Prostate gland (tissue), 2 donors: ENCODE measurements around the gene ARFGEF3. TPM values are rescaled to one million over a fixed set of nuclear protein-coding genes. Genes with fewer than 3 reads are reported as not detected.

Experiments used
- DNase-seq: peaks from one replicate; pipeline ENCODE4 v3.0.0-alpha.2; 2019; ENCODE audit warnings: low spot score
- H3K27ac ChIP-seq, 2 donors: fragments of 200-600 bp; sonication (generic); 2 replicates each; pipeline ENCODE4 v1.5.1; 2017 to 2019
- H3K27me3 ChIP-seq: fragments of 200-600 bp; sonication (generic); replicated peaks from 2 replicates; pipeline ENCODE4 v1.5.1; 2019; ENCODE audit not compliant: insufficient read depth
- H3K36me3 ChIP-seq, 2 donors: fragments of 200-600 bp; sonication (generic); 1 replicate in 1 of 2; 2 replicates in 1 of 2; pipeline versions ENCODE4 v1.5.1 to v1.8.1; 2017 to 2019
- H3K4me1 ChIP-seq: fragments of 200-600 bp; sonication (generic); replicated peaks from 2 replicates; pipeline ENCODE4 v1.5.1; 2019
- H3K4me3 ChIP-seq, 2 donors: fragments of 200-600 bp; sonication (generic); 2 replicates each; pipeline ENCODE4 v1.5.1; 2017 to 2019
- H3K9me3 ChIP-seq: fragments of 200-600 bp; sonication (generic); 2 replicates; pipeline ENCODE4 v1.5.1; 2017
- POLR2A ChIP-seq: fragments of 450-650 bp; IDR thresholded peaks from one replicate; pipeline ENCODE4 v1.6.1; 2016; ENCODE audit warnings: antibody characterized with exemption, mild to moderate bottlenecking
- POLR2AphosphoS5 ChIP-seq: sonication (generic); formaldehyde crosslinking; IDR thresholded peaks from one replicate; pipeline ENCODE4 v1.6.1; 2017; ENCODE audit warnings: antibody characterized with exemption
- WGBS: methylation state at CpG from one replicate; pipeline ENCODE4 v1.1.5; 2018; 5-methylcytosine and 5-hydroxymethylcytosine counted together
- intact Hi-C: fragments of 100-400 bp; cut with DNase I; formaldehyde crosslinking; loops from one replicate; pipeline ENCODE4 v1.14.2; 2022
- total RNA-seq, 2 donors: library from RNA; depleted of rRNA; stranded (reverse); fragments of >200 nt; gene quantifications; one replicate each; pipeline ENCODE4 v1.1.0, GENCODE V29; 2016
- TF ChIP-seq, protein P1 (sequence below), 4 experiments: fragments of 200-600 bp in 2 of 4; fragments of 450-650 bp in 2 of 4; sonication (generic) in 2 of 4; IDR thresholded peaks; 1 replicate in 3 of 4; 2 replicates in 1 of 4; pipeline ENCODE4 v1.5.1; 2016 to 2019; ENCODE audit warnings: antibody characterized with exemption in 4 of 4, mild to moderate bottlenecking in 2 of 4, moderate library complexity in 2 of 4

ARFGEF3 gene
- total RNA-seq, 2 donors from 2014 or later = 41.0 to 80.1 TPM

DNA sequence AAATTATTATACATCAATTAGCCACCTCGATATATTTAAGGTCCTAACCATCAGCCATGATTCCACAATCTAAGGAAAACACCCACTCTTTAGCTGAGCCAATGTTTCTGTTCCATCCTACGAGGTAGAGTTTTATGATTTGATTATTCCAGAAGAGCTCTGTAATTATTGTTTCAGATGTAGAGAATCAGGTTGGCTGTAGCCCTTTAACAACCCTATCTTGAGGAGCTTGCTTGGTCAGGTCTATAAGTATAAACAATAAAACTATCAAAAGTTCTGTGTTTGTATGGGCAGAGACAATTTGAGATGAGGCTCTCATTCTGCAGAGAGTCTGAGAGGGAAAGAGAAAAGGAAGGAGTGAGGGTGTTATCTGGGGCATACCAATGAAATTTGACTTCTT is 56.7 kb downstream of the ARFGEF3 start, which contains the start of gene PBOV1:
Gene PBOV1 (minus strand): TSS at position 43 of the 400 bp plus-strand sequence. CDS start 96 bp downstream, outside the sequence.
- Histone ChIP-seq H3K9me3 (no peaks in the 10 kb centered on the region), H3K4me3 (no peak within 1 kb of the TSS), H3K4me1 (peaks cover 8% of the 10 kb centered on the region), H3K36me3 (no peaks in the 10 kb centered on the region), H3K27ac (peak within 1 kb of the TSS in 1 of 2 donors; percentile 54), H3K27me3 (no peaks in the 10 kb centered on the region)
- intact Hi-C loops = no loop called here
- WGBS = 61% methylated on average over 2 of the region's 2 CpGs
- DNase-seq = no peak
- peak; percentile 64 for TF ChIP-seq POLR2AphosphoS5
- TF ChIP-seq, protein P1, sequence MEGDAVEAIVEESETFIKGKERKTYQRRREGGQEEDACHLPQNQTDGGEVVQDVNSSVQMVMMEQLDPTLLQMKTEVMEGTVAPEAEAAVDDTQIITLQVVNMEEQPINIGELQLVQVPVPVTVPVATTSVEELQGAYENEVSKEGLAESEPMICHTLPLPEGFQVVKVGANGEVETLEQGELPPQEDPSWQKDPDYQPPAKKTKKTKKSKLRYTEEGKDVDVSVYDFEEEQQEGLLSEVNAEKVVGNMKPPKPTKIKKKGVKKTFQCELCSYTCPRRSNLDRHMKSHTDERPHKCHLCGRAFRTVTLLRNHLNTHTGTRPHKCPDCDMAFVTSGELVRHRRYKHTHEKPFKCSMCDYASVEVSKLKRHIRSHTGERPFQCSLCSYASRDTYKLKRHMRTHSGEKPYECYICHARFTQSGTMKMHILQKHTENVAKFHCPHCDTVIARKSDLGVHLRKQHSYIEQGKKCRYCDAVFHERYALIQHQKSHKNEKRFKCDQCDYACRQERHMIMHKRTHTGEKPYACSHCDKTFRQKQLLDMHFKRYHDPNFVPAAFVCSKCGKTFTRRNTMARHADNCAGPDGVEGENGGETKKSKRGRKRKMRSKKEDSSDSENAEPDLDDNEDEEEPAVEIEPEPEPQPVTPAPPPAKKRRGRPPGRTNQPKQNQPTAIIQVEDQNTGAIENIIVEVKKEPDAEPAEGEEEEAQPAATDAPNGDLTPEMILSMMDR (IDR thresholded peaks at IDR 0.05) = no peak

DNA sequence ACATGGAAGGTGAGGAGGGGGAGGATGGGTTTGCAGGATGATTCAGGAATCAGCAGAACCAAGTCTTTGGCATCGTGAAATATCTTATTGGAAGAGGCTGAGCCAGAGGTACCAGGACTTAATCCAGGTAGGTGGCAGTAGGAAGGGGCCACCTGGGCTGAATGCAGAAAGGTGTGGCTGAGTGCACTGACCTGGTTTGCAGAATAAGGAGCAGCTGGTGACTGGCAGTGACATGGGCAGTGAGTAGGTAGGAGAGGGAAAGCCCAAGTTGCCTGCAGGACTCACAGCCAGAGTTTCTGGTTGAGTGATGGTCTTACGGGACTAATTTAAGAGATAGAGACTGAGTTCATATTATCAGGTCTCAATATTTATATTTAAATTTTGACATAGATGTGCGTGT is 57.7 kb downstream of the ARFGEF3 start:
- Histone ChIP-seq H3K36me3 (no peaks in the 10 kb centered on the region), H3K27ac (peak overlapping the region in 1 of 2 donors; percentile 54), H3K4me3 (no peak overlapping the region), H3K27me3 (no peaks in the 10 kb centered on the region), H3K4me1 (peaks cover 8% of the 10 kb centered on the region), H3K9me3 (no peaks in the 10 kb centered on the region)
- WGBS = 93% methylated on average over 3 of the region's 3 CpGs
- intact Hi-C loops = no loop called here
- TF ChIP-seq POLR2AphosphoS5 = no peak
- DNase-seq = no peak

DNA sequence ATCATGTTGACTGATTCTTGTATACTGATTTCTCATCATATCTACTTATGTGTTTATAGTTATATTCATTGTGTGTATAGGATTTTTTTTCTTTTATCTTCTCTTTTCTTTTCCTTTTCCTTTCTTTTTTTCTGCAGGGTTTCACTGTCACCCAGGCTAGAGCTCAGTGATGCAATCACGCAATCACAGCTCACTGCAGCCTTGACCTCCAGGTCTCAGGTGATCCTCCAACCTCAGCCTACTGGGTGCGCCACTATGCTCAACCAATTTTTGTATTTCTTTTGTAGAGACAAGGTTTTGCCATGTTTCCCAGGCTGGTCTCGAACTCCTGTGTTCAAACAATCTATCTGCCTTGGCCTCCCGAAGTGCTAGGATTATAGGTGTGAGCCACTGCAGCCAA is 58.2 kb downstream of the ARFGEF3 start:
- Histone ChIP-seq H3K4me3 (no peak overlapping the region), H3K9me3 (no peaks in the 10 kb centered on the region), H3K36me3 (no peaks in the 10 kb centered on the region), H3K4me1 (peaks cover 8% of the 10 kb centered on the region), H3K27me3 (no peaks in the 10 kb centered on the region), H3K27ac (no peak overlapping the region)
- 97% methylated on average over 4 of the region's 4 CpGs for WGBS
- TF ChIP-seq POLR2AphosphoS5 = no peak
- TF ChIP-seq, protein P1 (IDR thresholded peaks at IDR 0.05) = no peak
- no peak for TF ChIP-seq POLR2A
- DNase-seq = no peak
- intact Hi-C loops = no loop called here

DNA sequence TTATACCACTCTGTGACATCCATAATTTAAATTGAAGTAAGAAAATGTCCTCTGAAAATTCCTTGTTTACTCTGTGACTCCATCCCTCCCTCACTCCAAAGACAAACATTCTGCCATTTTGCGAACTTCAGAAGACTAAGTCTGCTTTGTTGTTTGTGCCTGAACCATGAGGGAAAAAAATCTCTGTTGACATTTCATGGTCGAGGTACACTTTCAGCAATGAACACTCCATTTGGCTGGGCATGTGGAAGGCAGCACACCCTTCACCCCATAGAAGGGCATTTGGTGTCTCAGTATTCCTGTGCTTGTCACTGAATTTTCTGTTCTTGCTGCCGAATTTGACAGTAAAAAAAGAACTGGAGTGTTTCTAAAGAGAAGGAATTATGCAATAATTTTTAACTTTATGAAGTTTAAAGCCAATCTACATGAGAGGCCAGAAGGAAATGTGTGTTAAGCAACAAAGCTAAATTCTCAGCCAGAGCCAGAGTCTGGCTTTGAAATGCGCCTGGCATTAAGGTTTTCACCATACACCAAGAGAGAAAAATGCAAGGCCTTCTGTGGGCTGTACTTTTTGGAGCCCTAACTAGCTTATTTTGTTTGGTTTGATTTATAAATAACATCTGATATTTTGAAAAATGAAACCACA is 61.3 kb downstream of the ARFGEF3 start:
- Histone ChIP-seq H3K4me1 (peaks cover 3% of the 10 kb centered on the region), H3K27me3 (no peaks in the 10 kb centered on the region), H3K9me3 (no peaks in the 10 kb centered on the region), H3K36me3 (no peaks in the 10 kb centered on the region), H3K27ac (peak overlapping the region in 1 of 2 donors; percentile 18), H3K4me3 (no peak overlapping the region)
- 67% methylated on average over 4 of the region's 4 CpGs for WGBS
- DNase-seq = no peak
- intact Hi-C loops = no loop called here
- TF ChIP-seq POLR2A (no peak), POLR2AphosphoS5 (no peak)
- TF ChIP-seq, protein P1 (IDR thresholded peaks at IDR 0.05) = no peak

DNA sequence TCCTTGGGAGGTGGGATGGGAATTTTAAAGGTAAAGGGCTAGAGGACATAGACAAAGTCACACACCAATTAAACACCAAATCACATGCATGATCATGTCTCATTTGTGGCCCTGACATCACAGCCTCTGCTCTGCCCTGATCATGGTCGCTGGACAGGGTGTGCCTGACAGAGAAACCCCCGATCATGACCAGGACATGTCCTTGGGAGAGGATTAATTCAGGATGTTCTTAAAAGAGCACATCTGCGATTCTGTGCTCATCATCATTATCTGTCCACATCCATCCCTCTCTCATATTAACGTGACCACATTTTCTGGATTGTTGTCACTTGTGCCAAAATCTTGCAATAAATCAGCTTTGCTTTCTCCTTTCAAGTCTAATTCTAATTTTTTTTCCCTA is 64.2 kb downstream of the ARFGEF3 start:
- DNase-seq = no peak
- H3K36me3 ChIP-seq = no peaks in the 10 kb centered on the region
- H3K9me3 ChIP-seq = no peaks in the 10 kb centered on the region
- H3K27ac ChIP-seq = peak overlapping the region; percentile 24 to 83
- peaks cover 13% of the 10 kb centered on the region for H3K4me1 ChIP-seq
- WGBS = 62% methylated on average over 4 of the region's 4 CpGs
- no peak for TF ChIP-seq POLR2AphosphoS5
- TF ChIP-seq, protein P1 (IDR thresholded peaks at IDR 0.05) = no peak
- TF ChIP-seq POLR2A = no peak
- no peak overlapping the region for H3K4me3 ChIP-seq
- intact Hi-C loops = no loop called here
- no peaks in the 10 kb centered on the region for H3K27me3 ChIP-seq
